ENCODE results near the gene MCF2L.

MCF2L gene

GRCh38 chr13:112962911-112963625, 5.9 kb upstream of the MCF2L start:
- no peak for DNase-seq (ENCODE audit: low read depth in 3 of 3, low spot score in 1 of 3)

DNA sequence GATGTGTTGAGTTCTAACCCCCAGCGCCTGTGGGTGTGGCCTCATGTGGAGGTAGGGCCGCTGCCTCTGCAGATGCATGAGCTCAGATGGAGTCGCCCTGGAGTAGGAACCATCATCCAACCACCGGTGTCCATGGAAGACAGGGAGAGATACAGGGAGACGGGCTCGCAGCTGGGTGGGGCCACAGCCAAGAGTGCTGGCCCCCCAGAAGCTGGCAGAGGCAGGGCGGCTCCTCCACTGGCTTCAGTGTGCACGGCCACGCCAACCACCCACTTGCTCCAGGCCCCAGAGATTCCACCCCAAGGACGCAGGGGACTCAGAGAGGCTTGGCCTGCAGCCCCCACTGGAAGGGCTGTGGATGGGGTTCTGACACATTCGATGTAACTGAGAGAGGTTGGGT, 5.4 kb upstream of the MCF2L start:
- no peak for DNase-seq (ENCODE audit: low read depth in 3 of 3, low spot score in 1 of 3)

- no peak for DNase-seq (ENCODE audit: low read depth in 3 of 3, low spot score in 1 of 3)
Measured at GRCh38 chr13:112964971-112965492, 4.0 kb upstream of the MCF2L start.

- DNase-seq (ENCODE audit: low read depth in 3 of 3, low spot score in 1 of 3) = no peak
Measured at GRCh38 chr13:112965573-112966115, 3.4 kb upstream of the MCF2L start.

GRCh38 chr13:112966776-112967175, 2.2 kb upstream of the MCF2L start:
- no peak for DNase-seq (ENCODE audit: low read depth in 3 of 3, low spot score in 1 of 3)

- DNase-seq (ENCODE audit: low read depth in 3 of 3, low spot score in 1 of 3) = no peak
Measured at GRCh38 chr13:112967686-112968379, 1.2 kb upstream of the MCF2L start.

GRCh38 chr13:112968380-112968909, 569 bp upstream of the MCF2L start:
- peak in 1 of 3 donors; percentile 3 for DNase-seq (ENCODE audit: low read depth in 3 of 3, low spot score in 1 of 3)

DNA sequence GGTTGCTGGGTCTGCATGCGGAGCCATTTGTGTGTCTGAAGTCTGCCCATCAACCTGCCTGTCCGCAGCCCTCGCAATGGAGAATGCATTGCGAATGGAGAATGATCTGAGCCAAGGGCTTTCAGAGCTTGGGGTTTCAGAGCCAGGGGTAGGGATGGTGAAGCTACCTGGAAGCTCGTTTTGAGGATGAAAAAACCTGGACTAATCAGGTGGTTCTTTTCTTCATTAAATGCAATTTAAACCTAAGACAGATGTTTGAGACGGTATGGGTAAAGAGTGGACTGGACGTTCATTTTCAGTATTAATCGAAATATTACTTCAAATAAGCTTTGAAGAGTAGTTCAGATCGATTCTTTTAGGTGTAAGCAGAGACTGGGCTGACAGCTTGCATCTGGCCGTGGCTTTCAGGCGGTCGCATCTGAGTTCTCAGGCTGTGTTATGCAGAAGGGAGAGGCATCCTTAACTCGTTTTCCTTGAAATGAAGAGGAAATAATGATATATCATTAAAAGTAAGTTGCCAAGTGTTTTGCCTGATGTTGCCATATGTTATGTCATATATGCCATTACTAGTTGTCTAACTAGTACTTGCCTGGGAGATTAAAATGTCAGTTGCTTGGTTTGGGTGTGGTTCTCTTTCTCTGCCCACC, 801 bp downstream of the MCF2L start:
- no peak for DNase-seq (ENCODE audit: low read depth in 3 of 3, low spot score in 1 of 3)

DNA sequence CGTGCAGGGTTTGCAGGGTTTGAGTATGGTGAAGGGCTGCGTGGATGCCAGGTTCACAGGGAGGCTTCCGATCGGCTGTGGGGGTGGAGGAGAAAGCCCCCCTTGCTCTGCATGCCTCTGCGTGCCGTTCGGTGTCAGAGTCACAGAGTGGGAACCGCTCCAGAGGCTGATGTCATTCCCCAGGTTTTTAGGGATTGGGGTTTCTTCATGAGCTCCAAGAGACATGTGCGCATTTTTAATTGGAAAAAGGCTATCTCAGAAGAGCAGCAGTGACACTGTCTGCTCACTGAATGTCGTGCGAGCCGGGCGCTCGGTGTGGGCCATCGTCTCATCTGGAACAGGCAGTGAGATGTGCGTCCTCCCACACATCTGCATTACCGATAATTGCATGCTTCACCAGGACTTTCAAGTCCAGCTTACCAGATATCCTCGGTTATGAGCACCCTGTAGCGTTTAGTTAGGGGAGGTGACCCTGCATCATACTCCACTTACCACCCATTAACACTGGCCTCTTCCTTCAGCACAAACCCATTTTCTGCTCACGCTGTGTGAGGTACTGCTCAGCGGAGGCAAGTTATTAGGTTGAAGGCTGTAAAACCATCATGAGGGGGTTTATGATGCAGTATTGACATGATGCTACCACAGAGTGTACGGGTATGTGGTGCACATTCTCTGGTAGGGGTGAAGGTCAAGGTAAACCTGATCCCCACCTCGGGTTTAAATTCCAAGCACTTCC, 1.7 kb downstream of the MCF2L start:
- DNase-seq (ENCODE audit: low read depth in 3 of 3, low spot score in 1 of 3) = no peak

DNA sequence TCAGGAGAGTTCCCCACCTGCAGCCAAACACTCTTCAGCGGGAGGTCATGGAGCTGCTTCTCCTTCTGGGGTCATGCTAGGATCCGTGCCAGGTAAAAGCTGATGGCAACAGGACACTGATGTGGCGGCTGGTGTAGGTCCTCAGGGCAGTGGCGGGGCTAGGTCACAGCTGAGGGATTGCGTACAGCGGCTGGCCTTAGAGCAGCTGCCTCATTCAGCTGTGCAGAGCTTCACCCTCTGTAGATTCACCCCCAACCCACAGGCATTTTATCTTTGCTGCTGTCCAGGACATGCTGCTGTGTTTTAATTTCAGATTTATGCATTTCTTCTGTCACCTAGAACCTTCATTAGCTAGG, 2.3 kb downstream of the MCF2L start:
- DNase-seq (ENCODE audit: low read depth in 3 of 3, low spot score in 1 of 3) = no peak

DNA sequence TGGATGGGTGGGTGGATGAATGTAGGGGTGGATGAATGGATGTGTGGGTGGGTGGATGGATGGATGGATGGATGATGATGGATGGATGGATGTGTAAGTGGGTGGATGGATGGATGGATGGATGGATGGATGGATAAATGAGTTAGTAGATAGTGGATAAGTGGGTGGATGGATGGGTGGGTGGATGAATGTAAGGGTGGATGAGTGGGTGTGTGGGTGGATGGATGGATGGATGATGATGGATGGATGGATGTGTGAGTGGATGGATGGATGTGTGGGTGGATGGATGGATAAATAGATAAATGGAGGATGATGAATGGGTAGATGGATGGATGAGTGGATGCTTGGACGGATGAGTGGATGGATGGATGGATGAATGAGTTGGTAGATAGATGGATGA, 3.2 kb downstream of the MCF2L start:
- DNase-seq (ENCODE audit: low read depth in 3 of 3, low spot score in 1 of 3) = no peak

GRCh38 chr13:112972867-112973576, 4.0 kb downstream of the MCF2L start:
- no peak for DNase-seq (ENCODE audit: low read depth in 3 of 3, low spot score in 1 of 3)

DNA sequence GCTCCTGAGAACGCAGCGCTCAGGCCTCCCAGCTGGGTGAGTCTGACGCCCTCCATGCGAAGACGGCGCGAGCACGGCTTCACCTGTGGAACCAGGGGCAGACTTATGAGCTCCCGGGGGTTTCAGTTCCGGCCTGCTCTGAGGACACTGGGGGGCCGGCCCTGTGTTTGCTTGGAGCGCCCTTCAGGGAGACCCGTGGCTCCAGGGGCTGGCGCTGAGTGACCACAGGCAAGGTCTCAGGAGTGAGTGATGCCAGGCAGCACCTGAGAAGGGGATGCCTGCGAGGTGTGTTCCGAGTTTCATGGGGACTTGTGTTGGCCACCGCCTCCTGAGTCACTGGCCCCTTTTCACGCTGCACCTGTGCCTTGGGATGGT, 4.5 kb downstream of the MCF2L start:
- DNase-seq (ENCODE audit: low read depth in 3 of 3, low spot score in 1 of 3) = no peak

DNA sequence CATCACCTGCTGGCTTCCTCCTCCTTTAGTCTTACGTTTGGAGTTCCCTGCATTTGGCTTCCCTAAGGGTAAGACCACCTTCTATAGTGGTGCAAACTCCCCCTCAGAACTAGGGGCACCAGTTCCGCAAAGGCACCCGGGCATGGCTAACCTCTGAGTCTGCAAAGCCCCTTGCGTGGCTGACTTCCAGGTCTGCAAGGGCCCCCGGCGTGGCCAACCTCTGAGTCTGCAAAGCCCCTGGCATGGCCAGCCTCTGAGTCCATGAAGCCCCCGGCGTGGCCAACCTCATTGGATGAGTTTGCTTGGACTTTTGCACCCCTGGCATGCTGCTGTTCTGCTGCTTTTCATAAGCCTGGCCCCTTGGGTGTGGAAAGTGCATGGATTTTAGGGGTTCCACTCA, 5.1 kb downstream of the MCF2L start:
- DNase-seq (ENCODE audit: low read depth in 3 of 3, low spot score in 1 of 3) = no peak

- DNase-seq (ENCODE audit: low read depth in 3 of 3, low spot score in 1 of 3) = no peak
Measured at GRCh38 chr13:112974671-112975070, 5.7 kb downstream of the MCF2L start.

- DNase-seq (ENCODE audit: low read depth in 3 of 3, low spot score in 1 of 3) = no peak
Measured at GRCh38 chr13:112975401-112975939, 6.5 kb downstream of the MCF2L start.

- DNase-seq (ENCODE audit: low read depth in 3 of 3, low spot score in 1 of 3) = no peak
Measured at GRCh38 chr13:112976526-112976925, 7.5 kb downstream of the MCF2L start.

DNA sequence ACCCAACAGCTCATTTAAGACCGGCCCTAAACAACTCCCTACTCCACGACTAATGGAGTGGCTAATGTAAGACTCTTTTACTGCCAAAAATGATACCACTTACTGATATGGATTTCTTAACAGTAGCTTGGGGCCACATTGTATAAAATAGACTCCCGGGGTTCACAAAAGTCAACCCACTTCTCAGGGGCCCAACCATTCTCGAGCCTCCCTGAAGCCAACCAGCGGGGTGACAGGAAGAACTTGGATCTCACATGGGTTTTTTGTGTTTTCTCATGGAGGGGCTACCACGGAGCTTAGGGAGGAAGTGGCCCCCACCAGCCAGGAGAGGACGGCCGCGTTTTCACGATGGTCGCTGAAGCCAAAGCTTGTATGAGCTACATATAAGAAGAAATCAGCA, 8.1 kb downstream of the MCF2L start:
- DNase-seq (ENCODE audit: low read depth in 3 of 3, low spot score in 1 of 3) = no peak

DNA sequence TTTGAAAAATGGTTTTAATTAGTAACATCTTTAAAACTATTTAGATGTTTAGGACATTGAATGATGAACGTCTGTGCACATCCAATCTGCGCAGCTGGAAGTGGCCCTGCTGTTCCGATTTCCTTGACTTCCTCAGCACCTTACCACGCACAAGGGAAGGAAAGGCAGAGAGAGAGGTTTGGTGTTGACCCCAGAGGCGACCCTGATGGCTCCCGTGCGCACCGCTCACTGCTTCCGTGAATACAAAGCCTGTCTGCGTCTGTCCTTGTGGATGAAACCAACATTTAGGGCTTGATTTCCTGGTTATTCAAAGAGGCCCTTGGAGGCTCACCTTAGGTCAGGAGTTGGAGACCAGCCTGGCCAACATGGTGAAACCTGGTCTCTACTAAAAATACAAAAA, 8.5 kb downstream of the MCF2L start:
- DNase-seq (ENCODE audit: low read depth in 3 of 3, low spot score in 1 of 3) = no peak

All from stimulated activated CD4-positive, alpha-beta T cell treated with anti-CD3 and anti-CD28 coated beads, TNF-alpha, amount 100 ng/mL, for 1 hour (primary cell).